GM12872 (cell line): ENCODE measurements around the gene MIB1.

Experiments used
- TF ChIP-seq, protein P1 (sequence below): IDR thresholded peaks from 3 replicates; pipeline ENCODE4 v1.5.1; 2011; ENCODE audit warnings: low read depth, mild to moderate bottlenecking, low read length, moderate library complexity; ENCODE audit not compliant: insufficient read depth

MIB1 gene

DNA sequence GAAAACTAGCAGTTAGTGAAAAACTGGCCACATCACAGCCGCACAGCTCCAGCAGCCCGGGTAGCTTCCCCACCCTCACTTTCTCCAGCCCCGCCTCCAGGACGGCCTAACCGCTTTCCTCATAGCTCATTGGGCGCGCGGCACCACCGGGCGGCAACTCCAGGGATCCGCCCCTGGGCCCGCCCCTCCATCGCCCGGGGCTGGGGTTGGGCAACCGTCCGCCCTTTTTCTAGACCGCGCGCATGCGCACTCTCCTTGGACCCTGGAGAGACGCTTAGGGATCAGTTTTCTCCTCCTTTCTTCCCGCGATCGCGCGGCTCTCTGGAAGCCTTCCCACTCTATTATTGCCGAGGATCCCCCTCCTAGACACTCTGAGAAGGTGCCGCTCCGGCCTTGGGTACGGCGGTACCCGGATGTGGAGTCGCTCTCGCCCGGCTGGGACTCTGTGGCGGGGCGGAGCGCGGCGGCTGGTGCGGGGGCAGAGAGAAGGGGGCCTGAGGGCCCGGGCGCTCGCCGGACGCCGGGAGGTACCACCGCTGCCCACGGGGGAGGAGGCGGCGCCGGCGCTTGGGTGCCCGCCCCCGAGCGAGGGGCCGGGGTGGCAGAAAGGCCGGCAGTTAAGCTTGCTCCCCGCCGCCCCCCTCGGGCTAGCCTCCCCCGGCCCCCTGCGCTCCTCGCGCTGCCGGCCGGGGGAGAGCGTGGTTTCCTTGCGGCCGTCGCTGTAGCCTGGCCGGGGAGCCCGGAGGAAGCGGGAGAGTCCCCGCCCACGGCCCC, at the start of gene MIB1:
MIB1 (plus strand) TSS at position 255 of the 774 bp plus-strand sequence. CDS start 792 bp downstream, outside the sequence.
- TF ChIP-seq, protein P1, sequence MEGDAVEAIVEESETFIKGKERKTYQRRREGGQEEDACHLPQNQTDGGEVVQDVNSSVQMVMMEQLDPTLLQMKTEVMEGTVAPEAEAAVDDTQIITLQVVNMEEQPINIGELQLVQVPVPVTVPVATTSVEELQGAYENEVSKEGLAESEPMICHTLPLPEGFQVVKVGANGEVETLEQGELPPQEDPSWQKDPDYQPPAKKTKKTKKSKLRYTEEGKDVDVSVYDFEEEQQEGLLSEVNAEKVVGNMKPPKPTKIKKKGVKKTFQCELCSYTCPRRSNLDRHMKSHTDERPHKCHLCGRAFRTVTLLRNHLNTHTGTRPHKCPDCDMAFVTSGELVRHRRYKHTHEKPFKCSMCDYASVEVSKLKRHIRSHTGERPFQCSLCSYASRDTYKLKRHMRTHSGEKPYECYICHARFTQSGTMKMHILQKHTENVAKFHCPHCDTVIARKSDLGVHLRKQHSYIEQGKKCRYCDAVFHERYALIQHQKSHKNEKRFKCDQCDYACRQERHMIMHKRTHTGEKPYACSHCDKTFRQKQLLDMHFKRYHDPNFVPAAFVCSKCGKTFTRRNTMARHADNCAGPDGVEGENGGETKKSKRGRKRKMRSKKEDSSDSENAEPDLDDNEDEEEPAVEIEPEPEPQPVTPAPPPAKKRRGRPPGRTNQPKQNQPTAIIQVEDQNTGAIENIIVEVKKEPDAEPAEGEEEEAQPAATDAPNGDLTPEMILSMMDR, result no peak

DNA sequence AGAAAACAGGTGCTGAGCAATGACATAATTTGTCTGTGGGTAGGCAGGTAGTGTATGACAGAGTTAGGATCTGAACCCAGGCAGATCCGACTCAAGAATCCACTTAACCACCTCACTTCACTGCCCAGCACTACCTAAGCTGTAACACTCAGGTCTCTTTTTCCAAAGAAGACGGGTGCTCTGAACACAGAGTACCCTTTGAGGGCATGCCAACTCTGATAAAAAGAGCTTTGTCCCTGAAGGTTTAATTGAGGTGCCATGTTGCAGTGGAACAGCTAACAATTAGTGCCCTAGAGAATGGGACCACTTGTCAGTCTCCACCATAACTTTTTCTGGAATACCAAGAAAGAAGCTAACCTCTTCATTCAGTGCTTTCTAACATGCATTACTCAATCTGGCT, 47.3 kb upstream of the MIB1 start:
- TF ChIP-seq, protein P1, result no peak

DNA sequence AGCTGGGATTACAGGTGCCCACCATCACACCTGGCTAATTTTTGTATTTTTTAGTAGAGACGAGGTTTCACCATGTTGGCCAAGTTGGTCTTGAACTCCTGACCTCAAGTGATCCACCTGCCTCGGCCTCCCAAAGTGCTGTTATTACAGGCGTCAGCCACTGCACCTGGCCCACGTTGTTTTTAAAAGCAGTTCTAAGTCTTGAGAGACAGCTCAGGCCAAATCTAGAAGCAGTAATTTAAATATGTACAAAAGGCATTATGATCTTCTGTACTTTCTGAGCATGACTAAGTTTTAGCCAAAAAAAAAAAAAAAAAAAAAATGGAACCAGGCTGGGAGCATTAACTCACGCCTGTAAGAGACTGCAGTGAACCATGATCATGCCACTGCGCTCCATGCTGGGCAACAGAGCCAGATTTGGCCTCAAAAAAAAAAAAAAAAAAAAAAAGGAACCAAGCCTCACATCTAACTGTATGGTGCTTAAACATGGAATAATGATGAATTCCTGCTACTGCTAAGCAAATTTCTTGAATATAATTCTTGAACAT, 40.0 kb upstream of the MIB1 start:
- TF ChIP-seq, protein P1, result no peak

DNA sequence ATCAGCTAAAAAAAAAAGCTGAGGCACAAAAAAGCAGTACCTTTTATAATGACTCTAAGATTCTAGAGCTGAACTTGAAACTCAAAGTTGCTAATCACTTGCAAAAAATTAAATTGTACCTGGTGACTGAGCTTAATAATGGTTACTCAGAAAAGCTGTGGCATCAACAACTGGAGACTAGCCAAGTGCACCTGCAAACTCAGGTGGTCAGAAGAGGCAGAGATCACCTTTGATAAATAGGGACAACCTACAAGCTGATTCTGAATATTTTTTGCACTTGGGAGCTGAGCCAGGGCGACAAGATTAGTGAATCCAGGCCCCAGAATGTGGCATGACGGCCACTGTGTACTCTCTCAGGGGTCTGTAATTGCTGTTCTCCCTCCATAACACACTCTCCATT, 39.0 kb upstream of the MIB1 start:
- TF ChIP-seq, protein P1, result no peak

- TF ChIP-seq, protein P1, result no peak
Observed at GRCh38 chr18:21702602-21703001, 38.0 kb upstream of the MIB1 start.

GRCh38 chr18:21703241-21703820, 37.3 kb upstream of the MIB1 start:
- TF ChIP-seq, protein P1, result no peak

- TF ChIP-seq, protein P1, result peak; percentile 42; the same call in 2 of the 3 replicates
Observed at GRCh38 chr18:21704603-21705364, 35.8 kb upstream of the MIB1 start, which contains the start of gene ABHD3. Gene ABHD3 (minus strand): TSS chr18:21704774. CDS start chr18:21704665, 109 bp downstream.
